T47D (cell line): ENCODE results near the gene FYN.
"Not testable (repeated sequence)": the region's sequence is repeated elsewhere in the genome, so short reads cannot be mapped to it uniquely, and the experiment has no call there.

ENCODE experiments used
- DNase-seq, 2 experiments: peaks; one replicate each; pipeline versions ENCODE4 v3.0.0 to v3.0.0-alpha.2; 2011 to 2012; ENCODE audit warnings: low read depth in 1 of 2, low spot score in 1 of 2
- JUND ChIP-seq: IDR thresholded peaks from 2 replicates; pipeline ENCODE4 v1.6.1; 2012; ENCODE audit warnings: low read depth
- in situ Hi-C: cut with HindIII; loops from 2 replicates; pipeline ENCODE4 v1.10.0; 2016; ENCODE audit warnings: low sequenced_read_pairs, low pct_unique_long_range_greater_than_20kb

The FYN gene

DNA sequence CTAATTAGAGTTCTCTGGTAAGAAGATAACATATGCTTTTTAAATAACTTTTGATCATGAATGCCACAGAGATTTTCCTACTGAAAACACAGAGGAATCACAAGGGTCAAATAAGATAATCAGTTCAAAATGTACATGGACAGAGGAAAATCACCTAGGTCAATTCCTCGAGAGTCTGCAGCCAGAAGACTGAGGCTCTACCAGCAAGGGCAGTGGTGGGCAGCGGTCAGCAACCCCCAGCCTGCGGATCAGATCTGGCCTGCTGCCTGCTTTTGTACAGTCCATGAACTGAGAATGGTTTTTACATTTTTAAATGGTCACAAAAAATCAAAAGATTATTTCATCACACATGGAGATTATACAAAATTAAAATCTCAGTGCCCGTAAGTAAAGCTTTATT lies 79.0 kb downstream of the FYN start:
- no peak for TF ChIP-seq JUND
- no peak for DNase-seq
- in situ Hi-C loops: no loop called here

- DNase-seq: no peak
- no peak for TF ChIP-seq JUND
- in situ Hi-C loops: no loop called here
Measured at GRCh38 chr6:111793711-111794111, 79.5 kb downstream of the FYN start.

DNA sequence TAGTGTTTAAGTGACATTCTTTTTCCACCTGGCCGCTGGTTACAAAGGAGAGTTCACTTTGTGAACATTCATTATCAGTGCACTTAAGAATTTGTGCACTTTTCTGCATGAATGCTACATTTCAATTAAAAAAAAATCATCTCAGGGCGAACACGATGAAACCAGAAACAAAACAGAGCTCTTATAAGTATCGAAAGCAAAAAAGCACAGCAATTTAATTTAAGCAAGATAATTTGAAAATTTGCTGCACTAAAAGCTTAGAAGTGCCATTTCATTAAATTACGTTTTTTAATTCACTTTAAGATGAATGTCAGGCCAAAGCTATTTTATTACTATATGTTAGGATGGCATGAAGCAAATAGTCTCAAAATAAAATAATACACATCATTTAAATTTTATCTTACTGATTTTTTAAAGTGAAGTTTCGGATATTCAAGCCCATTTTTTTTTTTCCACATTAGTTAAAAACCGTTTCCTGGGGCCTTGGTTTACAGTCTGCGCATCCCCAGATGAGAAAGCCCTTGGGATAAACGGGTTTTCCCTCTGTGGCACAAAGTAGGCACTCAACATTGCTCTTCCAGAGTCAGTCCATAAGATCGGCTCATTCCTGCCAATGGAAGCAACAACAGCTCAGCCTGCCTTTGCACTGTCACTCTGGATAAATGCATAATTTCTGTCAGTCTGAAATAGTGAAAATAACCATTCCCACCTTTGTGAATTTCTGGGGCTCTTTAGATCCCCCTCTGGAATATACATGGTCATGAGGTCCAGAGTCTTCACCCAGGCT lies 80.1 kb downstream of the FYN start:
- TF ChIP-seq JUND: no peak
- in situ Hi-C loops: no loop called here
- DNase-seq: no peak

DNA sequence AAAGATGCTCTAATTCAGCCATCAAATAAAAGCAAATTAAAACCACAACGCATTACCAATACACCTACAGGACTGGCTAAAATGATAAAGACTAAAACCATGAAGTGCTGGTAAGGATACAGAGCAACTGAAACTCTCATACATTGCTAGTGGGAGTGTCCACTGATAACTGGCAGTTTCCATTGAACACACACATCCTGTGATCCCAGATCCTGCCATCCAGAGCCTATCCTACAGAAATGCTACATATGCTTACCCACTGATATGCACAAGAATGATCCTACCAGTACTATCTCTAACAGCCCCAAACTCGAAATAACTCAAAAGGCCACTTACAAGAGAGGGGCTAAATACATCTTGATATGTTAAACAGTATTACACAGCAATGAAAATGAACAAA lies 81.0 kb downstream of the FYN start:
- no peak for DNase-seq
- no peak for TF ChIP-seq JUND
- in situ Hi-C loops: no loop called here

DNA sequence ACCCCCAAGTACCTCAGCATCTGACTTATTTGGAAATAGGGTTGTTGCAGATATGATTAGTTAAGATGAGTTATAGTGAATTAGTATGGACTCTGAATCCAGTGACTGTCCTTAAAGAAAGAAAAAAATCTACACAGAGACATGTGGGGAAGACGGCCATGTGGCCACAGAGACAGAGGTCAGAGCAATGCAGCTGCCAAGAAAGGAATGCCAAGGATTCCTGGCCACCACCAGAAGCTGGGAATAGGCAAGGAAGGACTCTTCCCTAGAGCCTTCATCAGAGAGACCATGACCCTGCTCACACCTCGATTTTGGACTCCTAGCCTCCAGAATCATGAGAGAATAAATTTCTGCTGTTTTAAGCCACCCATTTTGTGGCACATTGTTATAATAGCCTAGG lies 81.8 kb downstream of the FYN start:
- DNase-seq: no peak
- in situ Hi-C loops: no loop called here
- TF ChIP-seq JUND: no peak

- TF ChIP-seq JUND: no peak
- DNase-seq: no peak
- in situ Hi-C loops: no loop called here
Measured at GRCh38 chr6:111789598-111789997, 83.7 kb downstream of the FYN start.

GRCh38 chr6:111788379-111789276 lies 84.6 kb downstream of the FYN start:
- in situ Hi-C loops: no loop called here
- no peak for TF ChIP-seq JUND
- DNase-seq: no peak

DNA sequence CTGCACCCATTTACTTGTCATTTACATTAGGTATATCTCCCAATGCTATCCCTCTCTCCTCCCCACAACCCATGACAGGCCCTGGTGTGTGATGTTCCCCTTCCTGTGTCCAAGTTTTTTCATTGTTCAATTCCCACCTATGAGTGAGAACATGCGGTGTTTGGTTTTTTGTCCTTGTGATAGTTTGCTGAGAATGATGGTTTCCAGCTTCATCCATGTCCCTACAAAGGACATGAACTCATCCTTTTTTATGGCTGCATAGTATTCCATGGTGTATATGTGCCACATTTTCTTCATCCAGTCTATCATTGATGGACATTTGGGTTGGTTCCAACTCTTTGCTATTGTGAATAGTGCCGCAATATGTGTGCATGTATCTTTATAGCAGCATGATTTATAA lies 87.1 kb downstream of the FYN start:
- DNase-seq, in situ Hi-C loops: not testable (repeated sequence)

GRCh38 chr6:111784433-111784832 lies 88.8 kb downstream of the FYN start:
- TF ChIP-seq JUND: no peak

GRCh38 chr6:111782887-111783466 lies 90.3 kb downstream of the FYN start:
- in situ Hi-C loops: no loop called here
- TF ChIP-seq JUND: no peak
- DNase-seq: no peak

More at GRCh38 chr6:111784433-111784832, 88.8 kb downstream of the FYN start:
- in situ Hi-C loops: no loop called here
- DNase-seq: no peak

DNA sequence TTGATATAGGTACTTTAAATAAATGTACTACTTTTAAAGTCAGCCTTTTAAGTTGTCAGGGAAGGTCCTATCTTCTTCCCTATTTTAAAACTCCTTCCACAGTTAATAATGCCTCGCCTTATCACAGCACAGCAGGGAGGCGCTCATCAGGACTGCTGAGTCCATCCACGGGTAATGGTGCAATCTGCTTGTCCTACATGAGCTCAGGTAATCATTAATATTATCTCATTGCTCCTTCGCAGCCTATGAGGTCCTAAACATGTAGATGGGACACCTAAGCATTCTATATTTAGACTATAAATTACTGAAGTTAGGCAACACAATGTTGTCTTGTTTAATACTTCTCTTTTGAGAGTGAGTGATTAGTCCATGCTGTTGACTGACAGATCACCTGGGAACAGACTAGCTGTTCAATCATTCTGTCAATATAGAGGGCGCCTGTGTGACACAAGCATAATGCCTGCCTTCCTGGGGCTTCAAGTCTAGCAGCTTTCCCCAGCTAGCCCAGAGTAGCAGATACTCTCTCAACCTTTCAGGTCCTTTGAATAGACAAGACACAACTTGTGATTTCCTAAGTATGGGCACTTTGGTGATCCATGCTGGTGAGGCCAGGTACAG lies 91.0 kb downstream of the FYN start:
- in situ Hi-C loops: no loop called here
- DNase-seq: no peak
- TF ChIP-seq JUND: no peak

DNA sequence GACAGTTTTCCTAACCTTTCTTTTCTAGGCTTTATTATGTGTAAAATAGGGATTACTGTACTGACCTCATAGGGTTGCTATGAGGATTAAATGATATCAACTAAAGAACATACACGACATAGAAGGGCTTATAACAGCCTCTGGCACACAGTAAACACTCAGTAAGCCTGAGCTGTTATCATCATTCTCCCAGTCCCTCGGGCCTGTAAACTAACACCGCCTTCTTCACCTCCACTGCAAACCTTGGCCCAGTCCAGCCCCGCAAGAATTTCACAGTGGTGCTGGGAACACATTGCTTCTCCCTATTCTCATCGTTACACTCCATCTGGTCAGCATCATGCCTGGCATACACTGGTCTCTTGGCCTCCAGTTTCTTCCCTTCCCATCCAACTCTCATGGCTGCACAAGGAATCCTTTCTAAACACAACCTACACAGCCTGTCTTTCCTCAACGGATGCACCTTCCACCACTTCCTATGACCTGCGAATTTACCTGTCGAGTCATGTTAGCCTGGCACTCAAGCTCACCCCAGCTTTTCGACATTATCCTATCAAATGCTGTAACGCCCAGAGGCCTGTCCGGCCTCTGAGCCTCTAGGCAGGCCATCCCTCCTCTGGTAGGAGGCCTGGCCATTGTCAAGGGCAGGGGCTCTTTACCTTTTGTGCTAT lies 92.1 kb downstream of the FYN start:
- no peak for TF ChIP-seq JUND
- in situ Hi-C loops: no loop called here
- DNase-seq: no peak
